GM21619 (cell line): Measurements from ENCODE around the gene CCDC63.
A peak's percentile ranks its signal among the peaks of the same experiment; 100 is the strongest.

ENCODE experiments used
- ATAC-seq: cut with Tn5 transposase; IDR thresholded peaks from one replicate; pipeline ENCODE4 v1.9.1; 2021; ENCODE audit not compliant: unreplicated experiment

CCDC63 gene

GRCh38 chr12:110880651-110881050 is 33.9 kb downstream of the CCDC63 start:
- ATAC-seq = no peak

- no peak for ATAC-seq
Measured at GRCh38 chr12:110883251-110883650, 36.5 kb downstream of the CCDC63 start.

GRCh38 chr12:110885152-110885840 is 38.5 kb downstream of the CCDC63 start:
- ATAC-seq = no peak

DNA sequence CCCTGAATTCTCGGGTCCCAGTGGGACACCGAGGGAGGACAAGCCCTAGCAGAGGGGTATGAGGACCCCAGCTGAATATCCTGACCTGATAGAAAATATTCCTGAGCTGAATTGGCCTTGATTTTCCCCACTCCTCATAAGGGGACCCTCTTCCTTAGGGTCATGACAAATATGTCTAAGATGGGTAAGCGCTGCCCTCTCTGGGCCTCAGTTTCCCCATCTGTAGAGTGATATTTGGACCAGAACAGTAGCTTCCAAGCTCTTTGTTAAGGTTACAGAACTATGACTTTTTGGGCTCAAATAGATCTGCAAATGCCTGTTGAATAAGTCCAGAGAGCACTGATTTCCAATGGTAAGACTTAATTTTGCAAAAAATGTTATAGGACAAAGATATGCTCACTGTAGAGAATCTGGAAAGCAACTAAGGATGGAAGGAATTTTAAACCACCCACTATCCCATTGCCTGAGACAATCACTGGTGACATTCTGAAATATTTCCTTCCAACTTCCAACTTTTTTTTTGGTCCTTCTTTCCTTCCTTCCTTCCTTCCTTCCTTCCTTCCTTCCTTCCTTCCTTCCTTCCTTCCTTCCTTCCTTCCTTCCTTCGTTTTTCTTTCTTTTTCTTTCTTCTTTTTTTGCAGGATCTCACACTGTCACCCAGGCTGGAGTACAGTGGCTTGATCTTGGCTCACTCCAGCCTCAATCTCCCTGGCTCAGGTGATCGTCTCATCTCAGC is 41.6 kb downstream of the CCDC63 start:
- ATAC-seq = no peak

DNA sequence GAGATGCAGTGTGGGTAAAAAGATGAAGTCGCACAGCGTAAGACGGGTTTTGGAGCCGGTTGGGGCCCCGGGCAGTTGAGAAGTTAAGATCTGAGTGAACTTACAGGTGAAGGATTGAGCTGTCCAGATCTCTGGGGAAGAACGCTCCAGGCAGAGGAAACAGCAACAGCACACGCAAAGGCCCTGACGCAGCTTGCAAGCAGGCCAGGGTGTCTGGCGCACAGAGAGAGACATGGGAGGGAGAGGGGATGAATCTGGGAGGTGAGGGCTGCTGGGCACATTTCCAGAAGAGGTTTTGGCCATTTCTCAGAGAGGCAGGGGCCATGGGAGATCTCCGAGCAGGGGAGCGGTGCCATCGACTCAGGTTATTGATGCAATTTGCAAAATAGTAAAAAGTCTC is 42.6 kb downstream of the CCDC63 start:
- ATAC-seq = no peak

- no peak for ATAC-seq
Measured at GRCh38 chr12:110893956-110894355, 47.2 kb downstream of the CCDC63 start.

DNA sequence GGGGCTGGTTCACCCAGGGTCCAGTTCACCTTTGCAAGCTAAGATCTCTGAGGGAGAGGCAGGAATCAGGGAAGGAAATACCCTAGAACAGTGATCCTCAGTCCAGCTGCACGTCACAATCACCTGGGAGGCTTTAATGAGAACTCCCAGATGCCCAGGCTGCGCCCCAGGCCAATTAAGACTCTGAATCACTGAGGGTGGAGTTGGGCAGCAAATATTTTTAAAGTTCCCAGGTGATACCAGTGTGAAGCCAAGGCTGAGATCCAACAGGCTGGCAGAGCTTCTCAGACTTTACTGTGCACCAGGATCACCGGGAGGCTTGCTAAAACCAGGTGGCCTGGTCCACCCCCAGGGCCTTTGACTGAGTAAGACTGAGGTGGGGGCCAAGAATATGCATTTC is 49.8 kb downstream of the CCDC63 start:
- no peak for ATAC-seq

GRCh38 chr12:110901401-110901800 is 54.6 kb downstream of the CCDC63 start:
- no peak for ATAC-seq

GRCh38 chr12:110903511-110903910 is 56.7 kb downstream of the CCDC63 start:
- no peak for ATAC-seq

GRCh38 chr12:110906083-110906482 is 59.3 kb downstream of the CCDC63 start:
- no peak for ATAC-seq

- no peak for ATAC-seq
Measured at GRCh38 chr12:110906516-110906915, 59.7 kb downstream of the CCDC63 start.

DNA sequence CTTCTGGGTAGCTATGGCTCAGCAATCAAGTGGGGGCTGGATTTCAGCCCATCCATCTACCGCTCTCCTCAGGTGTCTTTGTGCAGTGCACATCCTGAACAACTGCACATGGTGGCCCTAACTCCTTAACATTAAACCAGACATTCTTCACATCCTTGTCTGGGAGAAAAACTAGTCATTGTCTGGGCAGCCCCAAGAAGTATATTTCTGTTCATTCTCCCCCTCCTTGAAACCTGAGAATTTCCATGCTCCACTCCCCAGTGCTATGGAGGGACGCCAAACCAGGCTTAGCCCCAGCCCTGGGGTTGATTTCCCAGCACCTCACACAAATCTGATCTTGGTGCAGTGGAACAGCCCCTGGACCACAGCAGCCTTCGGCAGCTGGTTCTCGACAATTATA is 60.2 kb downstream of the CCDC63 start:
- ATAC-seq = no peak

DNA sequence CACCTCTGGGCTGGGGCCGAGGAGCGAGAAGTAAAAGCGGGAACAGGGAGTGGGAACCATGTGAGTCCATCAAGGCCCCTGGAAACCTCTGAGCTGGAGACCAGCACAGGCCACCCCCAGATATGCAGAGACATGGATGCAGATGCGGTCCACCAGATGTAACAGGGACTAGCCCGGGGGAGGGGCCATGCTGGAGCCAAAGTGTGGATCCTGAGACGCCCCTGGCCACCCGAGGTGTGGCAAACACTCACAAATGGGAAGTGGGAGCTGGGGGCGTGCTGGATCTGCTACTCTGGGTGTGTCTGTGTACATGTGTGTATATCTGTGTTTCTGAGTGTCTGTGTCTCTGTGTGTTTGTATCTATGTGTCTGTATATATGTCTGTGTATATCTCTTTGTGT is 60.8 kb downstream of the CCDC63 start:
- no peak for ATAC-seq

DNA sequence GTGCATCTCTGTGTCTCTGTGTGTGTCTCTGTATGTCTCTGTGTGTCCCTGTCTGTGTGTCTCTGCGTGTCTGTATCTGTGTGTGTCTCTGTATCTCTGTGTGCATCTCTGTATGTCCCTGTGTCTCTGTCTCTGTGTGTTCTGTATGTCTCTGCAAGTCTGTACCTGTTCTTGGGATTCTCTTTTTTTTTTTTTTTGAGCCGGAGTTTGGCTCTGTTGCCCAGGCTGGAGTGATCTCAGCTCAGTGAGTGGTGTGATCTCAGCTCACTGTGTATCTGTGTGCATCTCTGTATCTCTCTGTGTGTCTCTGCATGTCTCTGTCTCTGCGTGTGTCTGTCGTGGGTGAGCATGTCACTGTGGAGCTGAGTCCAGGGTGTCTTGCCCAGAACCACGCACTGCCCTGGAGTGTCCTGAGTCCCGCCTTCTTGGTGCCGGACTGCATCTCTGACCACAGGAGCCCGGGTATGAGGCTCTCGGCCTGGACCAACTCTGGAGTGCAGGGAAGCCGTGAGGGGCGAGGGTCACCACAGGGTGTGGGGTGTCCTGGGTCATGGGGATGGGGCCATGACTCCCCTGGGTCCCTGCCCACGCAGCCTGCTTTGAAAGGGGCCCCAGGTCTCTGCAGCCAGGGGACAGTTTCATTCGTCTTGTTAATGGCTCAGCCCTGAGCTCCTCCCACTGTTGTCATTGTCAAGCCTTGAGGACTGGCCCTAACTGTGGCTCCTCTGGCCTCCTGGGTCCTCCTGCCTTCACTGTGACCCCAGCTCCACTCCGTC is 61.8 kb downstream of the CCDC63 start:
- no peak for ATAC-seq

- ATAC-seq = no peak
Measured at GRCh38 chr12:110912263-110912662, 65.5 kb downstream of the CCDC63 start.

- peak; percentile 97 for ATAC-seq
Measured at GRCh38 chr12:110913119-110914056, 66.6 kb downstream of the CCDC63 start.

DNA sequence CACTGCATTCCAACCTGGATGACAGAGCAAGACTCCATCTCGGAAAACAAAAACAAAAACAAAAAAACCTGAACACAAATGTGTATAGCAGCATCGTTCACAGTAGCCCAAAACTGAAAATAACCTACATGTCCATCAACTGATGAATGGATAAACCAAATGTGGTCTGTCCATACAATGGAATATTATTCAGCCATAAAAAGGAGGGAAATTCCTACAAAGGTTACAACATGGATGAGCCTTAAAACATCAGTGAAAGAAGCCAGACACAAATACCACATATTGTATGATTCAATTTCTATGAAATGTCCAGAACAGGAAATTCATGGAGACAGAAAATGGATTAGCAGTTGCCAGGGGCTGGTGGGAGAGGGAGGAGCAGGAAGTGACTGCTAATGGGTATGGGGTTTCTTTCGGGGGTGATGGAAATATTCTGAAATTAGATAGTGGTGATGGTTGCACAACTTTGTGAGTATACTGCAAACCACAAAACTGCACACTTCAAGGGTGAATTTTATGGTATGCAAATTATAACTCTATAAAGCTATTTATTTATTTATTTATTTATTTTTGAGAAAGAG is 69.6 kb downstream of the CCDC63 start:
- ATAC-seq = no peak

GRCh38 chr12:110917467-110917866 is 70.7 kb downstream of the CCDC63 start:
- no peak for ATAC-seq

GRCh38 chr12:110917961-110918360 is 71.2 kb downstream of the CCDC63 start:
- ATAC-seq = no peak

GRCh38 chr12:110919720-110920119 is 72.9 kb downstream of the CCDC63 start:
- ATAC-seq = no peak
